CD4-positive, alpha-beta T cell treated with Interleukin-4 for 4 hours (primary cell): ENCODE measurements around the gene PDE11A.

ENCODE experiments used
- DNase-seq: peaks from one replicate; pipeline ENCODE4 v3.0.0-alpha.2; 2020

Gene PDE11A

GRCh38 chr2:177618255-177619253 lies 454.0 kb downstream of the PDE11A start:
- peak; percentile 92 for DNase-seq

DNA sequence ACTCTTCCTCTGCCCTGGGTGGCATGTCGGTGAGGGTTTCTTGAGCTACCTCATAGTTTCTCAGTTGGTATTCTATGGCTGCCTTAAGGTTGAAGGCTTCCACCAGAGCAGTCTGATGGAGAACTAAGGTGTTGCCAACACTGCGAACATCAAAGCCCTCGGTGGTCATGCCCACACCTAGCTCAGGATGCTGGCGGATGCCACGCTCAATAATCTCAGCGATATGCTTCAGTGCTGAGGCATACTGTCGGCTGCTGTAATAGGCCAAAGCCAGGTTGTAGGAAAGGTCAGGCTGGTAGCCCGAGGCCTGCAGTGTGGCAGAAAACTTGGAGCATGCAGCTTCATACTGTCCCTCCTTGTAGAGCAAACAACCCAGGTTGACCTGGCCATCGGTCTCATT lies 454.7 kb downstream of the PDE11A start:
- DNase-seq = no peak

DNA sequence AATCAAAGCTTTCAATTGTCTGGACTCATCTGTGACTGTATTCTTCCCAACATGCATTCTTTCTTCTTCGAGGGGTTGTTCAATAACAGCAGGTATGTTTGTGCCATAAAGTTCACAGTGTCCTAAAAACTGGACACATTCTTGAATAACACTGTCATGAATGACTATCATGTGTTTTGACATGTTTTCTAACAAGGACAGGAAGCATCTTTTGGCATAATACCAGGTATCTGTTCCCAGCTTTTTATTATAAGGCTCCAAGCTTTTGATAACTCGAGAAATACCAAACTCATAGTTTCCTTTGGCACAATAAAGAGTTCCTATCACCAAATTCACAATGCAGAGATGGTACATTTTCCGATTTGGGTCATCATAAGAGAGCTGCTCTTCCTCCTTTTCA lies 455.8 kb downstream of the PDE11A start:
- no peak for DNase-seq

GRCh38 chr2:177616066-177616465 lies 456.5 kb downstream of the PDE11A start:
- no peak for DNase-seq

- DNase-seq = no peak
These were observed 459.9 kb downstream of the PDE11A start for GRCh38 chr2:177612659-177613058.

DNA sequence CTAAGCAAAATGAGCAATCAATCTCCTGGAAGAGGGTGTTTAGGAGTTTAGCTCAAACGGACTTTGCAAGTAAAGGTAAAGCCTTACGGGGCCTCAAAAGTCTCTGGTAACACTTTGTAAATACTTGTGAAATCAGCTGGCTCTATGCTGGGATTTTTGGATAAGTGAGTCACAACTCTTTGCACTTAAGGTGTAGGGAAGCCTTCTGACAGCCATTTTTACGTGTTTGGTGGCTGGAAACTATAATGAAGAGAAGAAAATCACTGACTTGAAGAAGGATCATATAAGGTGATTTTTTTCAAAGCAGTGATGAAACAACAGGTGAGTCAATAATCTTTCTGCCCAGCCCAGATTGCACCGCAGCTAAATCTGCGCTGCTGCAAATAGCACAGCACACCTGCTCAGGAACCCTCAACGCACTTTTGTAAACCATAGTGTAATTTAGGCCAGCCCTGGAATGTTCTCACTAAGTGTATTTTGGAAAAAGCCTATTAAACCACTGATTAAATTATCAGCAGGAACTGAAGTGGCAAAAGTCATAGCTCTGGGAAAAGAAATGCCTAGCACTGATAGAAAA lies 461.2 kb downstream of the PDE11A start:
- no peak for DNase-seq

- DNase-seq = no peak
These were observed 461.8 kb downstream of the PDE11A start for GRCh38 chr2:177610813-177611212.

DNA sequence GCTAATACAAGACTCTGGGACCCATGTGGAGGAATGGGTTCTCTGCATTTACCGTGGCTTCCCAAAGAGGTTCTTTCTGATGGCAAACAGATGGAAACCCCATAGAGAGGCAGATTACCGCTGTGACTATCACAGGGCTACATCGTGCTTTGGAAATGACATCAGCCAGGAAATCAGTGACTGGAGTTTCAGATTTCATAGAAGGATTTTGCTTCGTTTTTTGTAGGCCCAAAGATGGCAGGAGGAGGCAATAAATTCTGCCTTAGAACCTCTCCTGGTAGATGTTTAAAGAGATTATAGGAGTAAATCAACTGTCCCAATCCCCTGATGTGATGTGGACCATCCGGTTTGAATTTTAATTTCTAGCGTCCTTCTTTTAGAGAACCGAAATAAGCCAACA lies 465.9 kb downstream of the PDE11A start:
- no peak for DNase-seq

GRCh38 chr2:177604271-177605065 lies 468.1 kb downstream of the PDE11A start:
- DNase-seq = no peak

GRCh38 chr2:177603768-177604167 lies 468.8 kb downstream of the PDE11A start:
- no peak for DNase-seq

GRCh38 chr2:177603181-177603580 lies 469.4 kb downstream of the PDE11A start:
- no peak for DNase-seq

GRCh38 chr2:177602611-177603164 lies 469.9 kb downstream of the PDE11A start:
- DNase-seq = no peak

DNA sequence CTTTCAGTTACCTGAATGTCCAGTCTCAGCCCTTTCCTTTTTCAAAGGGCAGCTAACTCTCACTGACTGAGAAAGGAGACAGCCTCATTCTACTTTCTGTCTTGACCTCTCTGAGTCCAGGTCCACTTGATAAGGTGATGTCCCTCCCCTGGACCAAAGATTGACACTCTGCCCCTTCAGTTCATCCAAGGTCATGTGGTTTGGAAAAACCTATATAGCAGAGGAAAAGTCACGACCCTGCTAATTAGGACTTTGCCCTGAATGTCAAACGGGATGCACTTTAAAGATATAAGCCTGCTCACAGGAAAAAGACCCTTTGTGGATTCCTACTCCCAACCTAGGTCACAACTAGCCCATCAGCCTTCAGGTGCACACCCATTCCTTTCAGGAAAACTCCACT lies 471.7 kb downstream of the PDE11A start:
- DNase-seq = no peak

GRCh38 chr2:177599956-177600355 lies 472.6 kb downstream of the PDE11A start:
- no peak for DNase-seq

DNA sequence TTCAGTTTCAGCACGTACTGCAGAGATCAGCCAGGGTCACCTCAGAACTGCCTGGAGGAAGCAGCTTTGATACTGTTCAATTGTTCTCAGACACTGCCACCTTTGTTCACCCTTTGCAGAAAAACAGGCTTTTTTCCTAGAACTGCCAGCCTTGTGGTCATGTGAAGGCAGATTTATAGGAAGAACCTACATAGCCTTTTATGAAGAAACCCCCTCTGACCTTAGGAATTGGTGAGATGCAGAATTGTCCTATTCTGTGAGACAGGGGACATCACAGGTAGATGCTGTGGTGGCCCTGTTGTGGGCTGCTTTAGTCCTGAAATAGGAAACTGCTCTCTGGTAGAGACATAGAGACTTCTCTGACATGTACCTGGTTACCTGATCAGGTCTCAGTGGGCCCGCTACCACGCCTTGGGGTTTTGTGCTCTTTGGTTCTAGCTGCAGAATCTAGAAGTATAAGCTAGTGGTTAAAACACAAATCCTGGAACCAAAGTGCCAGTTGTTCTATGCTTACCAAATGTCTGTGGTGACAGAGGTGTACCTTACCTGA lies 473.4 kb downstream of the PDE11A start:
- no peak for DNase-seq

GRCh38 chr2:177598326-177599138 lies 474.0 kb downstream of the PDE11A start:
- no peak for DNase-seq

- no peak for DNase-seq
These were observed 474.8 kb downstream of the PDE11A start for GRCh38 chr2:177597759-177598158.

DNA sequence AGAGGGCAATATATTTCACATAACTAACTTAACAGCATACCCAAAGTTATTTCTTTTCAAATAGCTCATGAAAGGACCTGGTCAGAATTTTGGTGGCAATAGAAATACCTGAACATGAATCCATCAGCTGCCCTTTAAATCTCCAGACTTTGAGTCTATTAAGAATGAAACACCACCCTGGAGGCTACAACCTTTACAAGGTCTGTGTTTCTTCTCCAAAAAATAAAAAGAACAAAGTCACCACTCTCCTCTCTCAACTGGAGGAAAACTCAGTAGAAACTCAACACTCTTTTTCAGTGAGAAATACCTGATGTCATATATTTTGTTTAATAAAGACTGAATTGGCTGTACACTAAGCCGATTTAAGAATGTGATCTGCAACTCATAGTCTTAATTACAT lies 475.7 kb downstream of the PDE11A start:
- no peak for DNase-seq

DNA sequence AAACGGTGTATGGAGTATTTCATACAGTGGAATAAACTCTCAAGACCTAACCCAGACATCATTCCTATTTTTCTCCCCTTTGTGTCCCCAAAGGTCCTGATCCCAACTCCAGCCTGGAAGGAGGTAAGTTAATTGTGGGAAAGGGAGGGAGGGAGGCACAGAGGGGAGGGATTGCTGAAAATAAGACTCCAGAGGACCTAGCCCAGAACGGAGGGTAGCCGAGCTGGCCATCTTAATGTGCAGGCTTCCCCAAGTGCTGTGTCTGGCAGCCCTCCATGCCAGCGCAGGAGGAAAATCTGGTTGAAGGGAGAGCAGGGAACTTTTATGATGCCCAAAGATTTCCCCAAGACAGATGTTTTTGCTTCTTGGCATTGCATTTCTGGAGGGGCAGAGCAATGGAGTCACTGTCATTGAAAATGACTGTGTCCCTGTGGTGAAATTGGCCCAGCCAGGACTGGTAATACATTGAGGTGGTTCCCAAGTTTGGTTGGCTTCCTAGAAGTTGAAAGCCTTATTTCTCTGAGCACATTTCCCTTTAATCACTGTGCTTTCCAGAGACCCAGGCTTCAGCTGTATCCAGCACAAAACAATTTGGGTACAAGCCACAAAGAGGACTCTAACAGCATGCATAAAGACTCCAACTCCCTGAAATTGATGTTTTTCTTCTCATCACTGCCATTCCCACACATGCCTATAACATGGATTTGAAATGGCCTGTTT lies 477.3 kb downstream of the PDE11A start:
- no peak for DNase-seq

GRCh38 chr2:177593402-177593801 lies 479.2 kb downstream of the PDE11A start:
- DNase-seq = no peak

- no peak for DNase-seq
These were observed 479.6 kb downstream of the PDE11A start for GRCh38 chr2:177592945-177593344.
